HG03159 (cell line): ENCODE results near the gene ACSL1.

Source experiments
- ATAC-seq: cut with Tn5 transposase; IDR thresholded peaks from one replicate; pipeline ENCODE4 v1.9.1; 2021; ENCODE audit warnings: mild to moderate bottlenecking, moderate library complexity; ENCODE audit not compliant: unreplicated experiment

ACSL1 gene

GRCh38 chr4:184731056-184731455 lies 94.7 kb downstream of the ACSL1 start:
- no peak for ATAC-seq

GRCh38 chr4:184729946-184730345 lies 95.8 kb downstream of the ACSL1 start:
- ATAC-seq: no peak

GRCh38 chr4:184728858-184729257 lies 96.9 kb downstream of the ACSL1 start:
- no peak for ATAC-seq

- no peak for ATAC-seq
Observed at GRCh38 chr4:184727430-184727829, 98.3 kb downstream of the ACSL1 start.

DNA sequence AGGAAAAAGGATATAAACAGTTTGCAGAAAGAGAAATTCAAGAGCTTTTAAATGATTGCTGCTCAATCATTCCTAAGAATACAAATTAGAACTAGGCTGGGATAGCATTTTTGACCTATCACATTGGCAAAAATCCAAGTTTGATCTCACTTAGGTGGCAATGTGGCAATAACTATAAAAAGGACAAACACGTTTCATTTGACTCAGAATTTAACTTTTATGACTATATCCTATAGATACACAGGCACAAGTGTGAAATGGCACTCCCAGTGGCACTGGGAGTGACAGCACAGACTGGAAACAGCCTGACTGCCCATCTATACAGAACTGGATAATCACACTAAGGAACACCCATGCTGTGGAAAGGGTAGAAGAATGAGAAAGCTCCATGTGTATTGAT lies 103.0 kb downstream of the ACSL1 start:
- no peak for ATAC-seq

DNA sequence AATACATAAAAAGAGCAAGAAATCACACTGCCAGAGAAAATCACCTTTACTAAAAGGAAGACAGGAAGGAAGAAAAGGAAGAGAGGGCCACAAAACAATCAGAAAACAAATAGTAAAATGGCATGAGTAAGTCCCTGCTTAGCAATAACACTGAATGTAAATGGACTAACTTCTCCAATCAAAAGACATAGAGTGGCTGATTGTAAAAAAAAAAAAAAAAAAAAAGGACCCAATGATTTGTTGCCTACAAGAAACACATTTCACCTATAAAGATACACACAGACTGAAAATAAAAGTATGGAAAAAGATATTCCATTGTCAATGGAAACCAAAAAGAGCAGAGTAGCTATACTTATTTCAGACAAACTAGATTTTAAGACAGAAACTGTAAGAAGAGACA lies 104.5 kb downstream of the ACSL1 start:
- no peak for ATAC-seq

GRCh38 chr4:184719407-184719806 lies 106.4 kb downstream of the ACSL1 start:
- no peak for ATAC-seq

DNA sequence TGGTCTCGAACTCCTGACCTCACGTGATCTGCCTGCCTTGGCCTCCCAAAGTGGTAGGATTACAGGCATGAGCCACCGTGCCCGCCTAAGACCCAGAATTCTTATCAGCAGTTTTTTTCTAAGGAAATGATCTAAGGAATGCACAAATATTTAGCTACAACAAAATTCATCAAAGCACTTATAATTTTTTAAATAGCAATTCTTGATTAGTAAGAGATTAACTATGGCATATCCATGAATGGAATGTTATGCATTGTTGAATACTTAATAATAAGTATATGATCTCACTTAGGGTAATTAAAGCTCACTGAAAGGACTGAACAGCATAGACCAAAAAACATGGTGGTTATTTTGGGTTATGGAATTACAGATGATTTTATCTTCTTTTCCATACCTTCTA lies 110.2 kb downstream of the ACSL1 start:
- no peak for ATAC-seq

GRCh38 chr4:184713887-184714286 lies 111.9 kb downstream of the ACSL1 start:
- ATAC-seq: no peak

GRCh38 chr4:184712322-184712721 lies 113.4 kb downstream of the ACSL1 start:
- ATAC-seq: no peak

- ATAC-seq: no peak
Observed at GRCh38 chr4:184706453-184706852, 119.3 kb downstream of the ACSL1 start.

DNA sequence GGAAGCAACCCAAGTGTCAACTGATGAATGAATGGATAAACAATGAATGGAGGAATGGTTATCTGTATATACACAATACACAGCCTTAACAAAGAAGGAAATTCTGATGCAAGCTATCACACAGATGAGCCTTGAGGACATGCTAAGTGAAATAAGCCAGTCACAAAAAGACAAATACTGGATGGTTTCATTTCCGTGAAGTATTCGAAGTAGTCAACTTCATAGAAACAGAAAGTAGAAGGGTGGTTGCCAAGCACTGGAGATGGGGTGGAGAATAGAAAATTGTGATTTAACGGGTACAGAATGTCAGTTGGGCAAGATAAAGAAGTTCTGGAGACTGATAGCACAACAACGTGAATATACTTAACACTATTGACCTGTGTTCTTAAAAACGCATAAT lies 120.1 kb downstream of the ACSL1 start:
- ATAC-seq: no peak
